HG03565 (cell line): ENCODE measurements around the gene FBN1.

Experiments used
- ATAC-seq: cut with Tn5 transposase; IDR thresholded peaks from one replicate; pipeline ENCODE4 v1.9.1; 2021; ENCODE audit warnings: mild to moderate bottlenecking, moderate library complexity; ENCODE audit not compliant: unreplicated experiment

The FBN1 gene

GRCh38 chr15:48625126-48625525 is 20.4 kb downstream of the FBN1 start:
- ATAC-seq: no peak

GRCh38 chr15:48624700-48625099 is 20.8 kb downstream of the FBN1 start:
- no peak for ATAC-seq

- ATAC-seq: no peak
These were observed 22.1 kb downstream of the FBN1 start for GRCh38 chr15:48623456-48623855.

- ATAC-seq: no peak
These were observed 23.3 kb downstream of the FBN1 start for GRCh38 chr15:48622237-48622636.

GRCh38 chr15:48619446-48619845 is 26.1 kb downstream of the FBN1 start:
- ATAC-seq: no peak

GRCh38 chr15:48617619-48618018 is 27.9 kb downstream of the FBN1 start:
- no peak for ATAC-seq

- no peak for ATAC-seq
These were observed 29.3 kb downstream of the FBN1 start for GRCh38 chr15:48616216-48616615.

GRCh38 chr15:48614051-48614450 is 31.5 kb downstream of the FBN1 start:
- no peak for ATAC-seq

- no peak for ATAC-seq
These were observed 36.0 kb downstream of the FBN1 start for GRCh38 chr15:48609486-48609885.

GRCh38 chr15:48607846-48608245 is 37.7 kb downstream of the FBN1 start:
- ATAC-seq: no peak

GRCh38 chr15:48604567-48604966 is 40.9 kb downstream of the FBN1 start:
- no peak for ATAC-seq

- ATAC-seq: no peak
These were observed 41.6 kb downstream of the FBN1 start for GRCh38 chr15:48603922-48604321.

- ATAC-seq: no peak
These were observed 42.4 kb downstream of the FBN1 start for GRCh38 chr15:48603123-48603500.

- ATAC-seq: no peak
These were observed 43.0 kb downstream of the FBN1 start for GRCh38 chr15:48602358-48603122.

GRCh38 chr15:48601095-48601494 is 44.4 kb downstream of the FBN1 start:
- ATAC-seq: no peak

GRCh38 chr15:48596841-48597240 is 48.7 kb downstream of the FBN1 start:
- peak; percentile 22 for ATAC-seq

GRCh38 chr15:48596415-48596814 is 49.1 kb downstream of the FBN1 start:
- peak; percentile 36 for ATAC-seq

- peak; percentile 47 for ATAC-seq
These were observed 49.5 kb downstream of the FBN1 start for GRCh38 chr15:48595981-48596380.

GRCh38 chr15:48592933-48593332 is 52.6 kb downstream of the FBN1 start:
- ATAC-seq: no peak

- ATAC-seq: no peak
These were observed 53.2 kb downstream of the FBN1 start for GRCh38 chr15:48592221-48592731.

- ATAC-seq: no peak
These were observed 54.8 kb downstream of the FBN1 start for GRCh38 chr15:48590723-48591122.

GRCh38 chr15:48584812-48585563 is 60.5 kb downstream of the FBN1 start:
- no peak for ATAC-seq
